HepG2 (cell line): ENCODE results near the gene KCNMA1. TPM values are rescaled to one million over a fixed set of nuclear protein-coding genes. Genes with fewer than 3 reads are reported as not detected.

Experiments used
- ATAC-seq: fragments of 200-7000 bp; cut with Tn5 transposase; 3 replicates; pipeline ENCODE4 v1.9.1; 2020; ENCODE audit warnings: mild to moderate bottlenecking, moderate library complexity
- BruUV-seq: library from RNA; stranded (reverse); fragments of 400-500 nt; replicated peaks from 2 replicates; lab custom pipeline; 2021; lab: Mats Ljungman, UMichigan
- CTCF ChIA-PET: fragments of 300-600 bp; formaldehyde crosslinking; extraction: SDS; loops from one replicate; lab custom pipeline; 2021; ENCODE audit warnings: low total read pairs, inconsistent platforms, low intra/inter-chr PET ratio; lab: Yijun Ruan, JAX
- POLR2A ChIA-PET: fragments of 350-600 bp; sonication (Branson Sonifier 250); formaldehyde crosslinking; loops from one replicate; lab custom pipeline; 2020; ENCODE audit warnings: antibody characterized with exemption, inconsistent platforms; lab: Yijun Ruan, JAX
- DNase-seq: peaks from one replicate; pipeline ENCODE4 v3.0.0-alpha.2; 2015; ENCODE audit warnings: low spot score
- FAIRE-seq: peaks from 3 replicates; lab custom pipeline; 2011; peaks lifted over from hg19 to GRCh38; lab: Jason Lieb, UNC
- H2AFZ ChIP-seq: one replicate; pipeline ENCODE4 v1.6.1; 2011; ENCODE audit warnings: low read length, inconsistent platforms
- H3K27ac ChIP-seq: fragments of 300-600 bp; 3 replicates; pipeline ENCODE4 v1.8.0; 2011; ENCODE audit warnings: mixed run types, mild to moderate bottlenecking, mixed read lengths, low read length, inconsistent platforms; ENCODE audit not compliant: insufficient read depth; ENCODE audit errors: extremely low read length
- H3K27me3 ChIP-seq, 2 experiments: fragments of 200-600 bp in 1 of 2; 2 replicates in 1 of 2; 3 replicates in 1 of 2; pipeline versions ENCODE4 v1.6.0 to v1.8.0; 2011; ENCODE audit warnings: low read length in 2 of 2, mild to moderate bottlenecking in 2 of 2, moderate library complexity in 2 of 2, inconsistent platforms in 1 of 2; ENCODE audit not compliant: insufficient read depth in 2 of 2, control insufficient read depth in 1 of 2
- H3K36me3 ChIP-seq, 2 experiments: fragments of 200-600 bp in 1 of 2; replicated peaks in 1 of 2; 2 replicates in 1 of 2; 3 replicates in 1 of 2; pipeline versions ENCODE4 v1.5.1 to v1.8.0; 2011; ENCODE audit warnings: low read length in 2 of 2, inconsistent platforms in 1 of 2; ENCODE audit not compliant: insufficient read depth in 2 of 2, control insufficient read depth in 1 of 2
- H3K4me1 ChIP-seq: 2 replicates; pipeline ENCODE4 v1.5.1; 2012; ENCODE audit warnings: low read length, inconsistent platforms; ENCODE audit not compliant: insufficient read depth
- H3K4me2 ChIP-seq: 2 replicates; pipeline ENCODE4 v1.6.0; 2011; ENCODE audit warnings: low read depth, low read length, inconsistent platforms
- H3K4me3 ChIP-seq, 3 experiments: fragments of 200-600 bp in 1 of 3; sonication (generic), shearing (Covaris generic) in 1 of 3; replicated peaks in 1 of 3; 2 replicates each; pipeline ENCODE4 v1.5.1; 2011 to 2016; ENCODE audit warnings: low read length in 3 of 3, inconsistent platforms in 2 of 3, low read depth in 2 of 3, mild to moderate bottlenecking in 2 of 3, control low read depth in 1 of 3, mixed read lengths in 1 of 3; ENCODE audit not compliant: insufficient read depth in 1 of 3
- H3K79me2 ChIP-seq: one replicate; pipeline ENCODE4 v1.6.1; 2011; ENCODE audit warnings: low read length, inconsistent platforms; ENCODE audit not compliant: insufficient read depth
- H3K9ac ChIP-seq: 2 replicates; pipeline ENCODE4 v1.6.0; 2011; ENCODE audit warnings: mild to moderate bottlenecking, low read depth, low read length, inconsistent platforms; ENCODE audit not compliant: insufficient read depth
- H3K9me3 ChIP-seq: 2 replicates; pipeline ENCODE4 v1.5.1; 2012; ENCODE audit warnings: mild to moderate bottlenecking, low read length
- H4K20me1 ChIP-seq: 2 replicates; pipeline ENCODE4 v1.6.0; 2011; ENCODE audit warnings: inconsistent platforms, mild to moderate bottlenecking, low read length, moderate library complexity; ENCODE audit not compliant: insufficient read depth
- GTF3A ChIP-seq: sonication (generic); formaldehyde crosslinking; conservative IDR thresholded peaks from 2 replicates; pipeline ENCODE4 v1.4.0; 2020; ENCODE audit warnings: mild to moderate bottlenecking, missing genetic modification reagents
- WGBS: methylation state at CpG from one replicate; pipeline ENCODE4 v1.1.6; 2017; ENCODE audit warnings: low lambda C conversion rate; 5-methylcytosine and 5-hydroxymethylcytosine counted together
- in situ Hi-C: cut with HindIII; loops from 2 replicates; pipeline ENCODE4 v1.10.0; 2017; ENCODE audit warnings: low pct_unique_long_range_greater_than_20kb; ENCODE audit not compliant: extremely low pct_ligation_motif_present
- intact Hi-C: fragments of 100-400 bp; cut with micrococcal nuclease; formaldehyde crosslinking; loops from one replicate; pipeline ENCODE4 v1.10.0; 2022; ENCODE audit not compliant: unreplicated experiment
- polyA plus RNA-seq, 8 experiments: library from polyadenylated mRNA; depleted of rRNA in 3 of 8; stranded (reverse) in 7 of 8; unstranded in 1 of 8; fragments of >200 nt; fragmentation: Illumina TruSeq in 4 of 8; extraction: Trizol in 4 of 8; gene quantifications; 2 replicates each; pipeline versions ENCODE4 v1.2.1 to v1.2.3, GENCODE V29; 2011 to 2016; ENCODE audit warnings: low read depth in 4 of 8, missing spikeins in 1 of 8, mixed read lengths in 1 of 8; ENCODE audit not compliant: insufficient read depth in 1 of 8
- total RNA-seq, 5 experiments: library from RNA; depleted of rRNA; stranded (reverse); fragments of >200 nt; fragmentation: Illumina TruSeq; extraction: Trizol; gene quantifications; 2 replicates each; pipeline ENCODE4 v1.2.3, GENCODE V29; 2016; ENCODE audit warnings: low read depth in 1 of 5
- TF ChIP-seq, protein P1 (sequence below): sonication (generic); formaldehyde crosslinking; IDR thresholded peaks from 2 replicates; pipeline ENCODE4 v1.4.0; 2020; ENCODE audit warnings: low read depth, mild to moderate bottlenecking, missing genetic modification reagents
- TF ChIP-seq, protein P2 (sequence below): sonication (generic); formaldehyde crosslinking; IDR thresholded peaks from 2 replicates; pipeline ENCODE4 v1.4.0; 2020; ENCODE audit warnings: low read depth, missing genetic modification reagents
- TF ChIP-seq, protein P3 (sequence below): sonication (generic); formaldehyde crosslinking; IDR thresholded peaks from 2 replicates; pipeline ENCODE4 v1.4.0; 2020; ENCODE audit warnings: missing genetic modification reagents, borderline replicate concordance
- TF ChIP-seq, protein P4 (sequence below): sonication (generic); formaldehyde crosslinking; IDR thresholded peaks from 2 replicates; pipeline ENCODE4 v1.5.1; 2020; ENCODE audit warnings: missing genetic modification reagents, mild to moderate bottlenecking, borderline replicate concordance
- TF ChIP-seq, protein P5 (sequence below): sonication (generic); formaldehyde crosslinking; IDR thresholded peaks from 2 replicates; pipeline ENCODE4 v1.5.0; 2020; ENCODE audit warnings: missing genetic modification reagents
- TF ChIP-seq, protein P6 (sequence below): sonication (generic); formaldehyde crosslinking; IDR thresholded peaks from 2 replicates; pipeline ENCODE4 v1.5.0; 2020; ENCODE audit warnings: mild to moderate bottlenecking, missing genetic modification reagents, moderate library complexity
- TF ChIP-seq, protein P7 (sequence below): sonication (generic); formaldehyde crosslinking; IDR thresholded peaks from 2 replicates; pipeline ENCODE4 v1.9.0; 2021; ENCODE audit warnings: missing genetic modification reagents, borderline replicate concordance

Gene KCNMA1
- total and polyA plus RNA-seq, 2 of the 13 experiments (the other 11 are each of a cell fraction or from before 2014, with no cell fraction given) = 0.02 TPM; not detected in 1

DNA sequence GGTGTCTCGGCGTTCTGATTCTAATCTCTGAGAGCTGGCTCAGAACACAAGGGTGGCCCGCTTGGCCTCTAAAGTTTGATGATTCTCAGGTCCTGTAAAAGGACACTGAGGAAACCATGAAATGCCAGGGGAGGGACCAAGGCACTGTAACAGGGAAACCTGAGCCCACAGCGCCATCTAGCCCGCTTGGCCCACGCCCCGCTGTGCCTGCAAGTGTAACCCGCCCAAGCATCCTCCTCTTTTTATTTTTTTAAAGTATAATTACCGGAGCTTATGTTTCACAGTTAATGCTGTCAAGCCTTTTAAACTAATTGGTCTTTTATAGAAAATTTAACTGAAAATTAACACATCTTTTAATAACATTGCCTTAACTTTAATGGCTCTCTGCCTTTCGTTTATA lies 734.7 kb downstream of the KCNMA1 start:
- whole genome bisulfite sequencing = 16% methylated on average over 10 of the region's 10 CpGs
- H3K4me3 ChIP-seq = no peak overlapping the region
- no peaks in the 10 kb centered on the region for H4K20me1 ChIP-seq
- no peaks in the 10 kb centered on the region for H3K36me3 ChIP-seq
- no peak overlapping the region for H3K9ac ChIP-seq
- H2AFZ ChIP-seq = no peak overlapping the region
- BruUV-seq = no TSS peak
- no peak overlapping the region for H3K27ac ChIP-seq
- intact Hi-C loops (no loop called here), in situ Hi-C loops (no loop called here)
- H3K9me3 ChIP-seq = no peaks in the 10 kb centered on the region
- no peak for DNase-seq
- no peak overlapping the region for H3K4me2 ChIP-seq
- ATAC-seq = peak; percentile 65
- ChIA-PET POLR2A (no interaction called here), CTCF (no interaction called here)
- no peaks in the 10 kb centered on the region for H3K79me2 ChIP-seq
- no peaks in the 10 kb centered on the region for H3K4me1 ChIP-seq
- no peaks in the 10 kb centered on the region for H3K27me3 ChIP-seq
- FAIRE-seq = no peak
- no peak for TF ChIP-seq GTF3A (CRISPR knock-in tag)
- TF ChIP-seq, protein P1, sequence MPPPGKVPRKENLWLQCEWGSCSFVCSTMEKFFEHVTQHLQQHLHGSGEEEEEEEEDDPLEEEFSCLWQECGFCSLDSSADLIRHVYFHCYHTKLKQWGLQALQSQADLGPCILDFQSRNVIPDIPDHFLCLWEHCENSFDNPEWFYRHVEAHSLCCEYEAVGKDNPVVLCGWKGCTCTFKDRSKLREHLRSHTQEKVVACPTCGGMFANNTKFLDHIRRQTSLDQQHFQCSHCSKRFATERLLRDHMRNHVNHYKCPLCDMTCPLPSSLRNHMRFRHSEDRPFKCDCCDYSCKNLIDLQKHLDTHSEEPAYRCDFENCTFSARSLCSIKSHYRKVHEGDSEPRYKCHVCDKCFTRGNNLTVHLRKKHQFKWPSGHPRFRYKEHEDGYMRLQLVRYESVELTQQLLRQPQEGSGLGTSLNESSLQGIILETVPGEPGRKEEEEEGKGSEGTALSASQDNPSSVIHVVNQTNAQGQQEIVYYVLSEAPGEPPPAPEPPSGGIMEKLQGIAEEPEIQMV (CRISPR knock-in tag) = no peak
- TF ChIP-seq, protein P2, sequence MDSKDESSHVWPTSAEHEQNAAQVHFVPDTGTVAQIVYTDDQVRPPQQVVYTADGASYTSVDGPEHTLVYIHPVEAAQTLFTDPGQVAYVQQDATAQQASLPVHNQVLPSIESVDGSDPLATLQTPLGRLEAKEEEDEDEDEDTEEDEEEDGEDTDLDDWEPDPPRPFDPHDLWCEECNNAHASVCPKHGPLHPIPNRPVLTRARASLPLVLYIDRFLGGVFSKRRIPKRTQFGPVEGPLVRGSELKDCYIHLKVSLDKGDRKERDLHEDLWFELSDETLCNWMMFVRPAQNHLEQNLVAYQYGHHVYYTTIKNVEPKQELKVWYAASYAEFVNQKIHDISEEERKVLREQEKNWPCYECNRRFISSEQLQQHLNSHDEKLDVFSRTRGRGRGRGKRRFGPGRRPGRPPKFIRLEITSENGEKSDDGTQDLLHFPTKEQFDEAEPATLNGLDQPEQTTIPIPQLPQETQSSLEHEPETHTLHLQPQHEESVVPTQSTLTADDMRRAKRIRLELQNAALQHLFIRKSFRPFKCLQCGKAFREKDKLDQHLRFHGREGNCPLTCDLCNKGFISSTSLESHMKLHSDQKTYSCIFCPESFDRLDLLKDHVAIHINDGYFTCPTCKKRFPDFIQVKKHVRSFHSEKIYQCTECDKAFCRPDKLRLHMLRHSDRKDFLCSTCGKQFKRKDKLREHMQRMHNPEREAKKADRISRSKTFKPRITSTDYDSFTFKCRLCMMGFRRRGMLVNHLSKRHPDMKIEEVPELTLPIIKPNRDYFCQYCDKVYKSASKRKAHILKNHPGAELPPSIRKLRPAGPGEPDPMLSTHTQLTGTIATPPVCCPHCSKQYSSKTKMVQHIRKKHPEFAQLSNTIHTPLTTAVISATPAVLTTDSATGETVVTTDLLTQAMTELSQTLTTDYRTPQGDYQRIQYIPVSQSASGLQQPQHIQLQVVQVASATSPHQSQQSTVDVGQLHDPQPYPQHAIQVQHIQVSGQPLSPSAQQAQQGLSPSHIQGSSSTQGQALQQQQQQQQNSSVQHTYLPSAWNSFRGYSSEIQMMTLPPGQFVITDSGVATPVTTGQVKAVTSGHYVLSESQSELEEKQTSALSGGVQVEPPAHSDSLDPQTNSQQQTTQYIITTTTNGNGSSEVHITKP (CRISPR knock-in tag) = no peak
- TF ChIP-seq, protein P3, sequence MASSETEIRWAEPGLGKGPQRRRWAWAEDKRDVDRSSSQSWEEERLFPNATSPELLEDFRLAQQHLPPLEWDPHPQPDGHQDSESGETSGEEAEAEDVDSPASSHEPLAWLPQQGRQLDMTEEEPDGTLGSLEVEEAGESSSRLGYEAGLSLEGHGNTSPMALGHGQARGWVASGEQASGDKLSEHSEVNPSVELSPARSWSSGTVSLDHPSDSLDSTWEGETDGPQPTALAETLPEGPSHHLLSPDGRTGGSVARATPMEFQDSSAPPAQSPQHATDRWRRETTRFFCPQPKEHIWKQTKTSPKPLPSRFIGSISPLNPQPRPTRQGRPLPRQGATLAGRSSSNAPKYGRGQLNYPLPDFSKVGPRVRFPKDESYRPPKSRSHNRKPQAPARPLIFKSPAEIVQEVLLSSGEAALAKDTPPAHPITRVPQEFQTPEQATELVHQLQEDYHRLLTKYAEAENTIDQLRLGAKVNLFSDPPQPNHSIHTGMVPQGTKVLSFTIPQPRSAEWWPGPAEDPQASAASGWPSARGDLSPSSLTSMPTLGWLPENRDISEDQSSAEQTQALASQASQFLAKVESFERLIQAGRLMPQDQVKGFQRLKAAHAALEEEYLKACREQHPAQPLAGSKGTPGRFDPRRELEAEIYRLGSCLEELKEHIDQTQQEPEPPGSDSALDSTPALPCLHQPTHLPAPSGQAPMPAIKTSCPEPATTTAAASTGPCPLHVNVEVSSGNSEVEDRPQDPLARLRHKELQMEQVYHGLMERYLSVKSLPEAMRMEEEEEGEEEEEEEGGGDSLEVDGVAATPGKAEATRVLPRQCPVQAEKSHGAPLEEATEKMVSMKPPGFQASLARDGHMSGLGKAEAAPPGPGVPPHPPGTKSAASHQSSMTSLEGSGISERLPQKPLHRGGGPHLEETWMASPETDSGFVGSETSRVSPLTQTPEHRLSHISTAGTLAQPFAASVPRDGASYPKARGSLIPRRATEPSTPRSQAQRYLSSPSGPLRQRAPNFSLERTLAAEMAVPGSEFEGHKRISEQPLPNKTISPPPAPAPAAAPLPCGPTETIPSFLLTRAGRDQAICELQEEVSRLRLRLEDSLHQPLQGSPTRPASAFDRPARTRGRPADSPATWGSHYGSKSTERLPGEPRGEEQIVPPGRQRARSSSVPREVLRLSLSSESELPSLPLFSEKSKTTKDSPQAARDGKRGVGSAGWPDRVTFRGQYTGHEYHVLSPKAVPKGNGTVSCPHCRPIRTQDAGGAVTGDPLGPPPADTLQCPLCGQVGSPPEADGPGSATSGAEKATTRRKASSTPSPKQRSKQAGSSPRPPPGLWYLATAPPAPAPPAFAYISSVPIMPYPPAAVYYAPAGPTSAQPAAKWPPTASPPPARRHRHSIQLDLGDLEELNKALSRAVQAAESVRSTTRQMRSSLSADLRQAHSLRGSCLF (CRISPR knock-in tag) = no peak
- TF ChIP-seq, protein P4, sequence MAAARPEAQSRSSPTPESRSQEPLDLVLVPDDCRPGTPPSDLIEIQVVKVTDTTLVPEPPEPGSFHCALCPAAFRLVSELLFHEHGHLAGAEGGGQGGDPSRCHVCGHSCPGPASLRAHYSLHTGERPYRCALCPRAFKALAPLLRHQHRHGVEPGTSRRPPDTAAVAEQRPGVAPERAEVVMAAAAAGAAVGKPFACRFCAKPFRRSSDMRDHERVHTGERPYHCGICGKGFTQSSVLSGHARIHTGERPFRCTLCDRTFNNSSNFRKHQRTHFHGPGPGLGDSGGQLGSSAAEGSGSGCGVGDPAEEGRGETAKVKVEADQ (CRISPR knock-in tag) = no peak
- TF ChIP-seq, protein P5, sequence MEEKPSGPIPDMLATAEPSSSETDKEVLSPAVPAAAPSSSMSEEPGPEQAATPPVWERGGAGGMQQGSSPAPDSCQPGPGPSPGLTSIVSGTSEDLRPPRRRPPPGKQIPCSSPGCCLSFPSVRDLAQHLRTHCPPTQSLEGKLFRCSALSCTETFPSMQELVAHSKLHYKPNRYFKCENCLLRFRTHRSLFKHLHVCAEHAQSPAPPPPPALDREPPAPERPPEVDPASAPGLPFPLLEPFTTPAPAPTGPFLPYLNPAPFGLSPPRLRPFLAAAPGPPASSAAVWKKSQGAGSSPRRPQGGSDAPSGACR = no peak
- TF ChIP-seq, protein P6, sequence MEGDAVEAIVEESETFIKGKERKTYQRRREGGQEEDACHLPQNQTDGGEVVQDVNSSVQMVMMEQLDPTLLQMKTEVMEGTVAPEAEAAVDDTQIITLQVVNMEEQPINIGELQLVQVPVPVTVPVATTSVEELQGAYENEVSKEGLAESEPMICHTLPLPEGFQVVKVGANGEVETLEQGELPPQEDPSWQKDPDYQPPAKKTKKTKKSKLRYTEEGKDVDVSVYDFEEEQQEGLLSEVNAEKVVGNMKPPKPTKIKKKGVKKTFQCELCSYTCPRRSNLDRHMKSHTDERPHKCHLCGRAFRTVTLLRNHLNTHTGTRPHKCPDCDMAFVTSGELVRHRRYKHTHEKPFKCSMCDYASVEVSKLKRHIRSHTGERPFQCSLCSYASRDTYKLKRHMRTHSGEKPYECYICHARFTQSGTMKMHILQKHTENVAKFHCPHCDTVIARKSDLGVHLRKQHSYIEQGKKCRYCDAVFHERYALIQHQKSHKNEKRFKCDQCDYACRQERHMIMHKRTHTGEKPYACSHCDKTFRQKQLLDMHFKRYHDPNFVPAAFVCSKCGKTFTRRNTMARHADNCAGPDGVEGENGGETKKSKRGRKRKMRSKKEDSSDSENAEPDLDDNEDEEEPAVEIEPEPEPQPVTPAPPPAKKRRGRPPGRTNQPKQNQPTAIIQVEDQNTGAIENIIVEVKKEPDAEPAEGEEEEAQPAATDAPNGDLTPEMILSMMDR (CRISPR knock-in tag) = peak; percentile 60
- TF ChIP-seq, protein P7, sequence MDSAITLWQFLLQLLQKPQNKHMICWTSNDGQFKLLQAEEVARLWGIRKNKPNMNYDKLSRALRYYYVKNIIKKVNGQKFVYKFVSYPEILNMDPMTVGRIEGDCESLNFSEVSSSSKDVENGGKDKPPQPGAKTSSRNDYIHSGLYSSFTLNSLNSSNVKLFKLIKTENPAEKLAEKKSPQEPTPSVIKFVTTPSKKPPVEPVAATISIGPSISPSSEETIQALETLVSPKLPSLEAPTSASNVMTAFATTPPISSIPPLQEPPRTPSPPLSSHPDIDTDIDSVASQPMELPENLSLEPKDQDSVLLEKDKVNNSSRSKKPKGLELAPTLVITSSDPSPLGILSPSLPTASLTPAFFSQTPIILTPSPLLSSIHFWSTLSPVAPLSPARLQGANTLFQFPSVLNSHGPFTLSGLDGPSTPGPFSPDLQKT = no peak
